ENCODE measurements around the gene E2F4. TPM values are rescaled to one million over a fixed set of nuclear protein-coding genes. Genes with fewer than 3 reads are reported as not detected.
A peak's percentile ranks its signal among the peaks of the same experiment; 100 is the strongest.

E2F4 gene
- total RNA-seq, 1 experiment from 2014 or later: 114 TPM

DNA sequence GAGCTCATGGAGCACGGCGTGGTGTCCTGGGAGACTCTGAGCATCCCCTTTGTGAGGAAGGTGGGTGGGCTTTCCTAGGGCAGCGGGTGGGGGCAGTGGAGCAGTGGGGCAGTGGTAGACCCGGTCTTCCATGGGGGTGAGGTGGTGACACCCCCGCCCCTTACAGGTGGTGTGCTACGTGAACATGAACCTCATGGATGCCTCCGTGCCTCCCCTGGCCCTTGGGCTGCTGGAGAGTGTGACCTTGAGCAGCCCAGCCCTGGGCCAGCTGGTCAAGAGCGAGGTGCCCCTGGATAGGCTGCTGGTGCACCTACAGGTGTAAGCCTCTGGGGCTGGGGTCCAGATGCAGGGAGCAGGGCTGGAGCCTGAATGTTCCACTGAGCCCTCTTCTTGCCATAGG, 8.5 kb downstream of the E2F4 start:
- TF ChIP-seq SRF (IDR thresholded peaks at IDR 0.05; ENCODE audit: low read depth): no peak
- TF ChIP-seq ZNF274 (IDR thresholded peaks at IDR 0.05; ENCODE audit: low read depth, low read length): no peak
- TF ChIP-seq, protein P1, sequence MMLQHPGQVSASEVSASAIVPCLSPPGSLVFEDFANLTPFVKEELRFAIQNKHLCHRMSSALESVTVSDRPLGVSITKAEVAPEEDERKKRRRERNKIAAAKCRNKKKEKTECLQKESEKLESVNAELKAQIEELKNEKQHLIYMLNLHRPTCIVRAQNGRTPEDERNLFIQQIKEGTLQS (IDR thresholded peaks at IDR 0.05): no peak
- no peak for TF ChIP-seq EZH2 (IDR thresholded peaks at IDR 0.05)
- TF ChIP-seq, protein P2, sequence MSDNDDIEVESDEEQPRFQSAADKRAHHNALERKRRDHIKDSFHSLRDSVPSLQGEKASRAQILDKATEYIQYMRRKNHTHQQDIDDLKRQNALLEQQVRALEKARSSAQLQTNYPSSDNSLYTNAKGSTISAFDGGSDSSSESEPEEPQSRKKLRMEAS (IDR thresholded peaks at IDR 0.05): no peak
- H3K27ac ChIP-seq (ENCODE audit: low read depth, low read length): peak overlapping the region; percentile 53
- no TSS peak for BruUV-seq (replicated peaks)
- peak overlapping the region; percentile 75 for H3K9ac ChIP-seq (ENCODE audit: low read length)
- H3K9me3 ChIP-seq (ENCODE audit: control insufficient read depth in 1 of 2, insufficient read depth in 1 of 2, low read depth in 1 of 2, low read length in 2 of 2): no peaks in the 10 kb centered on the region
- H2AFZ ChIP-seq (ENCODE audit: low read depth, low read length, poor library complexity, severe bottlenecking): no peak overlapping the region
- peak overlapping the region; percentile 78 for H3K4me3 ChIP-seq (replicated peaks in 1 of 2; ENCODE audit: low read depth in 1 of 2, low read length in 2 of 2)
- H3K4me2 ChIP-seq (ENCODE audit: low read length): peak overlapping the region; percentile 97
- H3K27me3 ChIP-seq (ENCODE audit: insufficient read depth, low read length): no peaks in the 10 kb centered on the region
- no peaks in the 10 kb centered on the region for H3K9me2 ChIP-seq (ENCODE audit: insufficient read depth)
- DNase-seq (ENCODE audit: low read depth, low spot score) (no peak), ATAC-seq (no peak)
- ChIA-PET POLR2A (interaction anchor here (0.7 kb wide), 1 partner anchor 43 kb away, joined by 8 read pairs; no protein-coding TSS in a partner anchor), CTCF (interaction anchor here (0.7 to 1.6 kb wide), 2 partner anchors 44 to 45 kb away, joined by 4 to 7 read pairs; no protein-coding TSS in a partner anchor), RAD21 (ENCODE audit: low non-redundant PET in 1 of 2, low total read pairs in 2 of 2, uncharacterized antibody in 2 of 2, unreplicated experiment in 2 of 2) (interaction anchor here in 1 of 2 experiments (0.7 kb wide), 1 partner anchor 45 kb away, joined by 3 read pairs; no protein-coding TSS in a partner anchor)
- H4K20me1 ChIP-seq (ENCODE audit: insufficient read depth): no peaks in the 10 kb centered on the region; the same call in 1 of the 2 replicates
- H3K4me1 ChIP-seq (ENCODE audit: control insufficient read depth in 1 of 2, insufficient read depth in 2 of 2, low read length in 2 of 2): peaks cover 15 to 33% of the 10 kb centered on the region in 2 experiments
- intact Hi-C loops (cut with micrococcal nuclease): no loop called here
- H3K79me2 ChIP-seq (ENCODE audit: insufficient read depth, low read length): peaks cover 22% of the 10 kb centered on the region
- peaks cover 22 to 33% of the 10 kb centered on the region in 2 experiments; a peak in 3 of 4 replicates for H3K36me3 ChIP-seq (ENCODE audit: control insufficient read depth in 1 of 2, insufficient read depth in 2 of 2, low read length in 2 of 2)

DNA sequence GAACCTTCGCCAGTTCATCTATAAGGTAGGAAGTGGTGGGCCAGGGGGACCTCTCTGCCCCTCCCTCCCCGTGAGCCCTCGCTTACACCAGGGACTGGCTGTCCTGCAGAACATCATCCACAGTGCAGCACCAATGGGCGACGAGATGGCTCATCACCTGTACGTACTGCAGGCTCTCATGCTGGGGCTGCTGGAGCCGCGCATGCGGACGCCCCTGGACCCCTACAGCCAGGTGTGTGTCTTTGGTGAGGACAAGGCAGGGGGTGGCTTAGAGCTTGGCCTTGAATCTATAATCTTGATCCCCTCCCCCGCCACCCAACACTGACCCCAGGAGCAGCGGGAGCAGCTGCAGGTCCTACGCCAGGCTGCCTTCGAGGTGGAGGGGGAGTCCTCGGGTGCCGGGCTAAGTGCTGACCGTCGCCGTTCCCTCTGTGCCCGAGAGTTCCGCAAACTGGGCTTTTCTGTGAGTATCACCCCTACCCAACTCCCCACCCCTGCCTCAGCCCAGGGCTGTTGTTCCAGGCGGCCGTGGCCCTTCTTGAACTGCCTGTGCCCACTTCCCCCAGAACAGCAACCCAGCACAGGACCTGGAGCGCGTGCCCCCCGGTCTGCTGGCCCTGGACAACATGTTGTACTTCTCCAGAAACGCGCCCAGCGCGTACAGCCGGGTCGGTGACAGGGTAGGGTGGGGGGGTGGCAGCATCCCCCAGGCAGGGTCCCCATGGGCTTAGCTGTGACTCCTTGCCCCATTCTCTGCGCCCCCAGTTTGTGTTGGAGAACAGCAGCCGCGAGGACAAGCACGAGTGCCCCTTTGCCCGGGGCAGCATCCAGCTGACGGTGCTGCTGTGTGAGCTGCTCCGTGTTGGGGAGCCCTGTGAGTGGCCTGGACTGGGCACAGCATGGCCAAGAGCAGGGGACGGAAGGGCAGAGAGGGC, 9.7 kb downstream of the E2F4 start:
- Histone ChIP-seq H3K4me3 (replicated peaks in 1 of 2; ENCODE audit: low read depth in 1 of 2, low read length in 2 of 2) (no peak overlapping the region), H3K27ac (ENCODE audit: low read depth, low read length) (no peak overlapping the region), H3K9ac (ENCODE audit: low read length) (no peak overlapping the region), H3K9me2 (ENCODE audit: insufficient read depth) (no peaks in the 10 kb centered on the region), H3K4me2 (ENCODE audit: low read length) (no peak overlapping the region), H3K36me3 (ENCODE audit: control insufficient read depth in 1 of 2, insufficient read depth in 2 of 2, low read length in 2 of 2) (peaks cover 15 to 21% of the 10 kb centered on the region in 2 experiments; a peak in 3 of 4 replicates), H4K20me1 (ENCODE audit: insufficient read depth) (no peaks in the 10 kb centered on the region; the same call in 1 of the 2 replicates), H3K9me3 (ENCODE audit: control insufficient read depth in 1 of 2, insufficient read depth in 1 of 2, low read depth in 1 of 2, low read length in 2 of 2) (no peaks in the 10 kb centered on the region), H2AFZ (ENCODE audit: low read depth, low read length, poor library complexity, severe bottlenecking) (no peak overlapping the region), H3K79me2 (ENCODE audit: insufficient read depth, low read length) (peaks cover 15% of the 10 kb centered on the region; the same call in 1 of the 2 replicates), H3K4me1 (ENCODE audit: control insufficient read depth in 1 of 2, insufficient read depth in 2 of 2, low read length in 2 of 2) (peaks cover 15 to 37% of the 10 kb centered on the region in 2 experiments), H3K27me3 (ENCODE audit: insufficient read depth, low read length) (no peaks in the 10 kb centered on the region)
- TF ChIP-seq YY1 (IDR thresholded peaks at IDR 0.05; ENCODE audit: extremely low read depth, insufficient replicate concordance, low read depth, low read length): no peak
- TF ChIP-seq SRF (IDR thresholded peaks at IDR 0.05; ENCODE audit: low read depth): no peak
- TF ChIP-seq POLR2AphosphoS5 (IDR thresholded peaks at IDR 0.05; ENCODE audit: low read depth, low read length): no peak
- TF ChIP-seq, protein P1 (IDR thresholded peaks at IDR 0.05): no peak
- TF ChIP-seq ELF1 (IDR thresholded peaks at IDR 0.05; ENCODE audit: borderline replicate concordance, low read depth): no peak
- TF ChIP-seq, protein P3, sequence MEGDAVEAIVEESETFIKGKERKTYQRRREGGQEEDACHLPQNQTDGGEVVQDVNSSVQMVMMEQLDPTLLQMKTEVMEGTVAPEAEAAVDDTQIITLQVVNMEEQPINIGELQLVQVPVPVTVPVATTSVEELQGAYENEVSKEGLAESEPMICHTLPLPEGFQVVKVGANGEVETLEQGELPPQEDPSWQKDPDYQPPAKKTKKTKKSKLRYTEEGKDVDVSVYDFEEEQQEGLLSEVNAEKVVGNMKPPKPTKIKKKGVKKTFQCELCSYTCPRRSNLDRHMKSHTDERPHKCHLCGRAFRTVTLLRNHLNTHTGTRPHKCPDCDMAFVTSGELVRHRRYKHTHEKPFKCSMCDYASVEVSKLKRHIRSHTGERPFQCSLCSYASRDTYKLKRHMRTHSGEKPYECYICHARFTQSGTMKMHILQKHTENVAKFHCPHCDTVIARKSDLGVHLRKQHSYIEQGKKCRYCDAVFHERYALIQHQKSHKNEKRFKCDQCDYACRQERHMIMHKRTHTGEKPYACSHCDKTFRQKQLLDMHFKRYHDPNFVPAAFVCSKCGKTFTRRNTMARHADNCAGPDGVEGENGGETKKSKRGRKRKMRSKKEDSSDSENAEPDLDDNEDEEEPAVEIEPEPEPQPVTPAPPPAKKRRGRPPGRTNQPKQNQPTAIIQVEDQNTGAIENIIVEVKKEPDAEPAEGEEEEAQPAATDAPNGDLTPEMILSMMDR (IDR thresholded peaks at IDR 0.05 in 2 of 3, conservative IDR thresholded peaks at IDR 0.05 in 1 of 3; ENCODE audit: borderline replicate concordance in 1 of 3, insufficient read depth in 1 of 3, low read depth in 2 of 3, low read length in 2 of 3): no peak
- TF ChIP-seq, protein P4, sequence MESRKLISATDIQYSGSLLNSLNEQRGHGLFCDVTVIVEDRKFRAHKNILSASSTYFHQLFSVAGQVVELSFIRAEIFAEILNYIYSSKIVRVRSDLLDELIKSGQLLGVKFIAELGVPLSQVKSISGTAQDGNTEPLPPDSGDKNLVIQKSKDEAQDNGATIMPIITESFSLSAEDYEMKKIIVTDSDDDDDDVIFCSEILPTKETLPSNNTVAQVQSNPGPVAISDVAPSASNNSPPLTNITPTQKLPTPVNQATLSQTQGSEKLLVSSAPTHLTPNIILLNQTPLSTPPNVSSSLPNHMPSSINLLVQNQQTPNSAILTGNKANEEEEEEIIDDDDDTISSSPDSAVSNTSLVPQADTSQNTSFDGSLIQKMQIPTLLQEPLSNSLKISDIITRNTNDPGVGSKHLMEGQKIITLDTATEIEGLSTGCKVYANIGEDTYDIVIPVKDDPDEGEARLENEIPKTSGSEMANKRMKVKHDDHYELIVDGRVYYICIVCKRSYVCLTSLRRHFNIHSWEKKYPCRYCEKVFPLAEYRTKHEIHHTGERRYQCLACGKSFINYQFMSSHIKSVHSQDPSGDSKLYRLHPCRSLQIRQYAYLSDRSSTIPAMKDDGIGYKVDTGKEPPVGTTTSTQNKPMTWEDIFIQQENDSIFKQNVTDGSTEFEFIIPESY (IDR thresholded peaks at IDR 0.05; ENCODE audit: extremely low read depth, insufficient replicate concordance, low read length): no peak
- no peak for ATAC-seq
- TSS peak; percentile 5 for BruUV-seq (replicated peaks)
- CTCF ChIA-PET: interaction anchor here (1.6 kb wide), 1 partner anchor 42 kb away, joined by 7 read pairs; no protein-coding TSS in a partner anchor
- intact Hi-C loops (cut with micrococcal nuclease): no loop called here
- DNase-seq (ENCODE audit: low read depth, low spot score): no peak
- RAD21 ChIA-PET (ENCODE audit: low non-redundant PET in 1 of 2, low total read pairs in 2 of 2, uncharacterized antibody in 2 of 2, unreplicated experiment in 2 of 2): no interaction called here
- POLR2A ChIA-PET: no interaction called here

All from HCT116 (cell line).